Measurements from ENCODE around the gene TUBB4B.

TUBB4B gene

DNA sequence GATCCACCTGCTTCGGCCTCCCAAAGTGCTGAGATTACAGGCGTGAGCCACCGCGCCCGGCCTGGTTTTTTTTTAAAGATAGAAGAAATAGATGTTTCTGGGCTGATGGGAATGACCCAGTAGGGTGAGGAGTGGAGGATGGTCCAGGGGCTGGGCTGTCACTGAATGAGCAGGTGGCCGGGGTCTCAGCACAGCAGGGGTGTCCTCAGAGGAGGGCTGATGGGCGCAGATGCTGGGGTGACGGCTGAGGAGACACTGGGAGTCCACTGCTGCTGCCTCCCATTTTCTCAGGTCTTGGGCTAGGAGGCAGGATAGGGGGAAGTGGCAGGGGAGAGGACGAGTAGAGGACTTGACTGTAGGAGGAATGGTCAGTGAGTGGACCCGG lies 34.1 kb downstream of the TUBB4B start:
- CTCF ChIA-PET, result no interaction called here

DNA sequence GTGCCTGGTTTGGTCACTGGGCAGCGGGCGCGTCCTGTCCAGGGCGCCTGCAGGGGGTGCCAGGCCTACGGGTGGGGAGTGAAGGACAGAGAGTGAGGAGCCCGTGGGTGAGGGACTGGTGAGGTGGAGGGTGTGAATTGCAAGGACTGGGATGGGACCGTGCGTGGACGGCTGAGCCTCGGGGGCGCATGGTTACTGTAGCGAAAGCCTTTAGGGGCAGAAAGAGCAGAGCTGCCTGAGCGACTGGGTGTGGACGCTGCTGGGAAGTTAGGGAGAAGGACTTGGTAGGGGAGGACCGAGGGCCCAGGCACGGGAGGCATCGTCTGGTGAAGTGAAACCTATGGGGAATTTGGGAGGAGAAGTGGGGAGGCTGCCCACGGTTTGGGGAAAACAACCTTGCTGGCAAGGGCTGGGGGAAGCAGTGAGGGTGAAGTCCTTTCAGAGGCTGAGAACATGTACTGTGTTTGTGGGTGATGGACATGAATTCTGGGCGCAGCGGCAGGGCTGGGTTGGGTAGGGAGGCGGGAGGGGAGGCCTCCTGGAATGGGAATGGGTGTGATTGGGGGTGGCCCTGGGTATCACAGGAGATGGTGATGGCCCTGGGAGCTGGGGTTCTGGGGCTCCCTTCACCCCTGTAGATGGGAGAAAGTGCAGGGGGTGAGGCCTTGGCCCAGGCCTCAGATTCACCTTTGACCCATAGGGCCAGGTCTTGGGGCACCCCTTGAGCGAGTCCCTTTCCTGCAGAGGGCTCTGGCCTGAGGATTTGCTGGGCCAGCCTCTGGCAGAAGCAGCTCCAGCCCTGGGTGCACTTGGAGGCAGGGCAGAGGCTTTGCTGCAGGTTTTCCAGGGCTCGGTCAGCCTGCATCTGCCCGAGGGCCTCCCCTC lies 34.7 kb downstream of the TUBB4B start:
- POLR2A ChIA-PET, result interaction anchor here (0.5 to 0.8 kb wide), 3 partner anchors 8 to 39 kb away, joined by 3 to 5 read pairs (median 3); no protein-coding TSS in a partner anchor
- Histone ChIP-seq H3K36me3 (ENCODE audit: control insufficient read depth in 2 of 2, insufficient read depth in 1 of 2, low read length in 2 of 2) (peaks cover 0 to 32% of the 10 kb centered on the region in 2 experiments; a peak in 1 of 3 replicates), H3K4me3 (ENCODE audit: low read depth, low read length) (no peak overlapping the region), H3K9me3 (ENCODE audit: control insufficient read depth, insufficient read depth, low read depth, low read length) (no peaks in the 10 kb centered on the region), H3K27ac (ENCODE audit: extremely low read depth, low read depth, low read length) (no peak overlapping the region), H3K4me1 (ENCODE audit: control insufficient read depth, insufficient read depth, low read length) (0 out of 2 replicates have a peak, but pooled peaks cover 4% of the 10 kb centered on the region)
- CTCF ChIA-PET, result interaction anchor here (0.6 to 2.3 kb wide), 4 partner anchors 11 to 235 kb away, joined by 3 to 12 read pairs (median 6); partner anchors contain the start of gene RNF224
- TF ChIP-seq ZNF223 (tag by site-specific recombination; IDR thresholded peaks at IDR 0.05), result no peak
- no peak for TF ChIP-seq ZBTB17 (tag by site-specific recombination; IDR thresholded peaks at IDR 0.05)
- no peak for TF ChIP-seq FEZF1 (tag by site-specific recombination; IDR thresholded peaks at IDR 0.05)
- no peak for TF ChIP-seq ZNF585B (tag by site-specific recombination; IDR thresholded peaks at IDR 0.05)
- no peak for TF ChIP-seq ZNF146 (tag by site-specific recombination; IDR thresholded peaks at IDR 0.05)
- no peak for TF ChIP-seq PRDM1 (tag by site-specific recombination; IDR thresholded peaks at IDR 0.05)
- TF ChIP-seq, protein P1, sequence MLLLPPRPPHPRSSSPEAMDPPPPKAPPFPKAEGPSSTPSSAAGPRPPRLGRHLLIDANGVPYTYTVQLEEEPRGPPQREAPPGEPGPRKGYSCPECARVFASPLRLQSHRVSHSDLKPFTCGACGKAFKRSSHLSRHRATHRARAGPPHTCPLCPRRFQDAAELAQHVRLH (tag by site-specific recombination; IDR thresholded peaks at IDR 0.05), result no peak
- TF ChIP-seq ZNF16 (tag by site-specific recombination; IDR thresholded peaks at IDR 0.05; ENCODE audit: low read depth), result no peak
- 0 out of 2 replicates have a peak, but pooled peaks have one; percentile 14 for TF ChIP-seq KLF8 (tag by site-specific recombination; IDR thresholded peaks at IDR 0.05)
- TF ChIP-seq ZFHX2 (tag by site-specific recombination; conservative IDR thresholded peaks at IDR 0.05), result peak; percentile 54
- TF ChIP-seq, protein P2, sequence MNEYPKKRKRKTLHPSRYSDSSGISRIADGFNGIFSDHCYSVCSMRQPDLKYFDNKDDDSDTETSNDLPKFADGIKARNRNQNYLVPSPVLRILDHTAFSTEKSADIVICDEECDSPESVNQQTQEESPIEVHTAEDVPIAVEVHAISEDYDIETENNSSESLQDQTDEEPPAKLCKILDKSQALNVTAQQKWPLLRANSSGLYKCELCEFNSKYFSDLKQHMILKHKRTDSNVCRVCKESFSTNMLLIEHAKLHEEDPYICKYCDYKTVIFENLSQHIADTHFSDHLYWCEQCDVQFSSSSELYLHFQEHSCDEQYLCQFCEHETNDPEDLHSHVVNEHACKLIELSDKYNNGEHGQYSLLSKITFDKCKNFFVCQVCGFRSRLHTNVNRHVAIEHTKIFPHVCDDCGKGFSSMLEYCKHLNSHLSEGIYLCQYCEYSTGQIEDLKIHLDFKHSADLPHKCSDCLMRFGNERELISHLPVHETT (tag by site-specific recombination; IDR thresholded peaks at IDR 0.05), result no peak
- no peak for TF ChIP-seq ZNF768 (tag by site-specific recombination; IDR thresholded peaks at IDR 0.05)
- no peak for TF ChIP-seq HOXC10 (CRISPR knock-in tag; IDR thresholded peaks at IDR 0.05)
- no peak for TF ChIP-seq ZNF211 (tag by site-specific recombination; IDR thresholded peaks at IDR 0.05; ENCODE audit: low read depth)
- TF ChIP-seq ZNF335 (tag by site-specific recombination; conservative IDR thresholded peaks at IDR 0.05), result no peak
- TF ChIP-seq, protein P3, sequence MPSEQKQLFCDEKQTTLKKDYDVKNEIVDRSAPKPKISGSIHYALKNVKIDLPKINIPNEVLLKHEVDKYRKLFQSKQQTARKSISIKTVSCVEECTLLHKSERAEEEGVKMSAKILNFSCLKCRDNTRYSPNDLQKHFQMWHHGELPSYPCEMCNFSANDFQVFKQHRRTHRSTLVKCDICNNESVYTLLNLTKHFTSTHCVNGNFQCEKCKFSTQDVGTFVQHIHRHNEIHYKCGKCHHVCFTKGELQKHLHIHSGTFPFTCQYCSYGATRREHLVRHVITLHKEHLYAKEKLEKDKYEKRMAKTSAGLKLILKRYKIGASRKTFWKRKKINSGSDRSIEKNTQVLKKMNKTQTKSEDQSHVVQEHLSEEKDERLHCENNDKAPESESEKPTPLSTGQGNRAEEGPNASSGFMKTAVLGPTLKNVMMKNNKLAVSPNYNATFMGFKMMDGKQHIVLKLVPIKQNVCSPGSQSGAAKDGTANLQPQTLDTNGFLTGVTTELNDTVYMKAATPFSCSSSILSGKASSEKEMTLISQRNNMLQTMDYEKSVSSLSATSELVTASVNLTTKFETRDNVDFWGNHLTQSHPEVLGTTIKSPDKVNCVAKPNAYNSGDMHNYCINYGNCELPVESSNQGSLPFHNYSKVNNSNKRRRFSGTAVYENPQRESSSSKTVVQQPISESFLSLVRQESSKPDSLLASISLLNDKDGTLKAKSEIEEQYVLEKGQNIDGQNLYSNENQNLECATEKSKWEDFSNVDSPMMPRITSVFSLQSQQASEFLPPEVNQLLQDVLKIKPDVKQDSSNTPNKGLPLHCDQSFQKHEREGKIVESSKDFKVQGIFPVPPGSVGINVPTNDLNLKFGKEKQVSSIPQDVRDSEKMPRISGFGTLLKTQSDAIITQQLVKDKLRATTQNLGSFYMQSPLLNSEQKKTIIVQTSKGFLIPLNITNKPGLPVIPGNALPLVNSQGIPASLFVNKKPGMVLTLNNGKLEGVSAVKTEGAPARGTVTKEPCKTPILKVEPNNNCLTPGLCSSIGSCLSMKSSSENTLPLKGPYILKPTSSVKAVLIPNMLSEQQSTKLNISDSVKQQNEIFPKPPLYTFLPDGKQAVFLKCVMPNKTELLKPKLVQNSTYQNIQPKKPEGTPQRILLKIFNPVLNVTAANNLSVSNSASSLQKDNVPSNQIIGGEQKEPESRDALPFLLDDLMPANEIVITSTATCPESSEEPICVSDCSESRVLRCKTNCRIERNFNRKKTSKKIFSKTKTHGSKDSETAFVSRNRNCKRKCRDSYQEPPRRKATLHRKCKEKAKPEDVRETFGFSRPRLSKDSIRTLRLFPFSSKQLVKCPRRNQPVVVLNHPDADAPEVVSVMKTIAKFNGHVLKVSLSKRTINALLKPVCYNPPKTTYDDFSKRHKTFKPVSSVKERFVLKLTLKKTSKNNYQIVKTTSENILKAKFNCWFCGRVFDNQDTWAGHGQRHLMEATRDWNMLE (tag by site-specific recombination; conservative IDR thresholded peaks at IDR 0.05; ENCODE audit: low read depth), result no peak
- TF ChIP-seq, protein P4, sequence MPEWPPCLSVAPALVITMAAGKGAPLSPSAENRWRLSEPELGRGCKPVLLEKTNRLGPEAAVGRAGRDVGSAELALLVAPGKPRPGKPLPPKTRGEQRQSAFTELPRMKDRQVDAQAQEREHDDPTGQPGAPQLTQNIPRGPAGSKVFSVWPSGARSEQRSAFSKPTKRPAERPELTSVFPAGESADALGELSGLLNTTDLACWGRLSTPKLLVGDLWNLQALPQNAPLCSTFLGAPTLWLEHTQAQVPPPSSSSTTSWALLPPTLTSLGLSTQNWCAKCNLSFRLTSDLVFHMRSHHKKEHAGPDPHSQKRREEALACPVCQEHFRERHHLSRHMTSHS (tag by site-specific recombination; IDR thresholded peaks at IDR 0.05), result no peak
- TF ChIP-seq, protein P5, sequence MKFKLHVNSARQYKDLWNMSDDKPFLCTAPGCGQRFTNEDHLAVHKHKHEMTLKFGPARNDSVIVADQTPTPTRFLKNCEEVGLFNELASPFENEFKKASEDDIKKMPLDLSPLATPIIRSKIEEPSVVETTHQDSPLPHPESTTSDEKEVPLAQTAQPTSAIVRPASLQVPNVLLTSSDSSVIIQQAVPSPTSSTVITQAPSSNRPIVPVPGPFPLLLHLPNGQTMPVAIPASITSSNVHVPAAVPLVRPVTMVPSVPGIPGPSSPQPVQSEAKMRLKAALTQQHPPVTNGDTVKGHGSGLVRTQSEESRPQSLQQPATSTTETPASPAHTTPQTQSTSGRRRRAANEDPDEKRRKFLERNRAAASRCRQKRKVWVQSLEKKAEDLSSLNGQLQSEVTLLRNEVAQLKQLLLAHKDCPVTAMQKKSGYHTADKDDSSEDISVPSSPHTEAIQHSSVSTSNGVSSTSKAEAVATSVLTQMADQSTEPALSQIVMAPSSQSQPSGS (tag by site-specific recombination; IDR thresholded peaks at IDR 0.05; ENCODE audit: low read depth), result no peak

More for the DNA sequence above, 34.1 kb downstream of the TUBB4B start:
- Histone ChIP-seq H3K4me3 (ENCODE audit: low read depth, low read length) (no peak overlapping the region), H3K27ac (ENCODE audit: extremely low read depth, low read depth, low read length) (no peak overlapping the region), H3K36me3 (ENCODE audit: control insufficient read depth in 2 of 2, insufficient read depth in 1 of 2, low read length in 2 of 2) (peaks cover 0 to 34% of the 10 kb centered on the region in 2 experiments; a peak in 2 of 3 replicates), H3K9me3 (ENCODE audit: control insufficient read depth, insufficient read depth, low read depth, low read length) (no peaks in the 10 kb centered on the region), H3K4me1 (ENCODE audit: control insufficient read depth, insufficient read depth, low read length) (0 out of 2 replicates have a peak, but pooled peaks cover 4% of the 10 kb centered on the region)
- POLR2A ChIA-PET, result interaction anchor here (0.5 to 1.9 kb wide), 5 partner anchors 14 to 277 kb away, joined by 3 to 7 read pairs (median 3); partner anchors contain the start of genes MRPL41 and TUBB4B
- no peak for TF ChIP-seq GLI2 (tag by site-specific recombination; IDR thresholded peaks at IDR 0.05; ENCODE audit: borderline replicate concordance, low read depth)
- TF ChIP-seq, protein P6, sequence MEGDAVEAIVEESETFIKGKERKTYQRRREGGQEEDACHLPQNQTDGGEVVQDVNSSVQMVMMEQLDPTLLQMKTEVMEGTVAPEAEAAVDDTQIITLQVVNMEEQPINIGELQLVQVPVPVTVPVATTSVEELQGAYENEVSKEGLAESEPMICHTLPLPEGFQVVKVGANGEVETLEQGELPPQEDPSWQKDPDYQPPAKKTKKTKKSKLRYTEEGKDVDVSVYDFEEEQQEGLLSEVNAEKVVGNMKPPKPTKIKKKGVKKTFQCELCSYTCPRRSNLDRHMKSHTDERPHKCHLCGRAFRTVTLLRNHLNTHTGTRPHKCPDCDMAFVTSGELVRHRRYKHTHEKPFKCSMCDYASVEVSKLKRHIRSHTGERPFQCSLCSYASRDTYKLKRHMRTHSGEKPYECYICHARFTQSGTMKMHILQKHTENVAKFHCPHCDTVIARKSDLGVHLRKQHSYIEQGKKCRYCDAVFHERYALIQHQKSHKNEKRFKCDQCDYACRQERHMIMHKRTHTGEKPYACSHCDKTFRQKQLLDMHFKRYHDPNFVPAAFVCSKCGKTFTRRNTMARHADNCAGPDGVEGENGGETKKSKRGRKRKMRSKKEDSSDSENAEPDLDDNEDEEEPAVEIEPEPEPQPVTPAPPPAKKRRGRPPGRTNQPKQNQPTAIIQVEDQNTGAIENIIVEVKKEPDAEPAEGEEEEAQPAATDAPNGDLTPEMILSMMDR (tag by site-specific recombination; IDR thresholded peaks at IDR 0.05), result no peak
- no peak for TF ChIP-seq BCL11A (tag by site-specific recombination; IDR thresholded peaks at IDR 0.05; ENCODE audit: low read depth)
- no peak for TF ChIP-seq YY2 (tag by site-specific recombination; IDR thresholded peaks at IDR 0.05)
- no peak for TF ChIP-seq GLIS1 (tag by site-specific recombination; IDR thresholded peaks at IDR 0.05)

All from HEK293 (cell line).